Daoy (cell line): Measurements from ENCODE around the gene EEF2K. TPM values are rescaled to one million over a fixed set of nuclear protein-coding genes. Genes with fewer than 3 reads are reported as not detected.
"Not testable (repeated sequence)": the region's sequence is repeated elsewhere in the genome, so short reads cannot be mapped to it uniquely, and the experiment has no call there.

ENCODE experiments used
- DNase-seq: peaks from one replicate; pipeline ENCODE4 v3.0.0-alpha.2; 2015; ENCODE audit warnings: low read depth
- total RNA-seq: library from RNA; depleted of rRNA; stranded (reverse); fragments of >200 nt; shearing (Covaris generic); gene quantifications from 2 replicates; pipeline ENCODE4 v1.2.3, GENCODE V29; 2014

Gene EEF2K
- total RNA-seq, 1 experiment from 2014 or later, result 7.3 TPM

- DNase-seq, result no peak
Observed at GRCh38 chr16:22293137-22294106, 87.3 kb downstream of the EEF2K start.

- no peak for DNase-seq
Observed at GRCh38 chr16:22296225-22297113, 90.4 kb downstream of the EEF2K start.

- DNase-seq, result peak; percentile 98
Observed at GRCh38 chr16:22297114-22297870, 91.2 kb downstream of the EEF2K start, which contains the start of gene POLR3E. TSS of gene POLR3E (plus strand) at chr16:22297409. CDS start at chr16:22302969, 5,560 bp downstream.

GRCh38 chr16:22297871-22298733 is 92.0 kb downstream of the EEF2K start:
- DNase-seq, result peak; percentile 87

GRCh38 chr16:22299036-22299435 is 93.0 kb downstream of the EEF2K start:
- DNase-seq, result no peak

- peak; percentile 38 for DNase-seq
Observed at GRCh38 chr16:22300427-22301071, 94.5 kb downstream of the EEF2K start.

DNA sequence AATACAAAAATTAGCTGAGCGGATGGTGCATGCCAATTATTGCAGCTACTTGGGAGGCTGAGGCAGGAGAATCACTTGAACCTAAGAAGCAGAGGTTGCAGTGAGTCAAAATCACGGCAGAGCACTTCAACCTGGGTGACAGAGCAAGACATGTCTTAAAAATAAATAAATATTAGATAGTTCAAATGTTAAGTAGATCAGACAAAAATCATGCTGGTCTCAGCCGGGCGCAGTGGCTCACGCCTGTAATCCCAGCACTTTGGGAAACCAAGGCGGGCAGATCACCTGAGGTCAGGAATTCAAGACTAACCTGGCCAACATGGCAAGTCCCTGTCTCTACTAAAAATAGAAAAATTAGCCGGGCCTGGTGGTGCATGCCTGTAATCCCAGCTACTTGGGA is 95.3 kb downstream of the EEF2K start:
- not testable (repeated sequence) for DNase-seq

DNA sequence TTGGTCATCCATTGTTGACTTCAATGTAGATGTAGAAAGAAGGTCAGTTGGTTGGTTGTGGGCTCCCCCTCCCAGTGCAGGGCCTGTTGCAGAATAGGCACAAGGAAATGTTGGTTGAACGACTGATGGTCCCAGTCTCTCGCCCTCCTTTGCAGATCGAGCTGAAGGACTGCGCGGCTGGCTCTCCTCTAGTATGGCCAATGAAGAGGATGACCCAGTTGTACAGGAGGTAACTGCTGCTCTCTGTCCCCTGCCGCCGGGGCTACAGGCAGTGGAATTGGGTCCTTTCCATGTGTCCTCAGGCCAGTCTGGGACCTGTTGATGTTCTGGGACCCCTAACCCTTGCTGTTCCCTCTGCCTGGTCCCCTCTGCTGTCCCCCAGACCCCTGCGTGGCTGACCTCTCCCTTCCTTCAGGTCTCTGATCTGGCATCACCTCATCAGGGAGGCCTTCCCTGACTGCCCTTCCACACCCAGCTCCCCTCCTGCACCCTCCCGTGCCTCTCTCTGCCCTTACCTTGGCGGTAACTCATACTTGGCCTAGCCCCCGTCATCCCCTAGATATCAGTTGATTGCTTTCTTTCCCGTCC is 96.8 kb downstream of the EEF2K start:
- DNase-seq, result no peak

DNA sequence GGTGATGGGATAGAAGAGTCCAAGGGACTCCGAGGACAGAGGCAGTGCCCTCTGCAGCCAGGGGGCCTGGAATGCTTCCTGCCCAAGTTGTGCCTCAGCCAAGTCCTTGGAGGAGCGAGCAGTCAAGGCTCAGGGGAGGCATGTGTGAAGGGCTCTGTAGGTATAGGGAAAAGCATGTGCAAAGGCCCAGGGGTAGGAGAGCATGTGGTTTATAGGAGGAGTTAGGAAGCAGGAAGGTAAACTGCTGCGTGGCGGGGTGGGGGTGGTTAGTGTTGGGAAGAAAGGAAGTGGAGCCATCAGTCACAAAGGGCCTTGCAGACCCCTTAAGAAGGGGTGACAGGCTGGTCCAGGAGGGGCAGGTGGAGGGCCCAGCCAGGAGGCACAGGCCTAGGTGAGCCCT is 98.3 kb downstream of the EEF2K start:
- DNase-seq, result no peak

- DNase-seq, result no peak
Observed at GRCh38 chr16:22306788-22307187, 100.7 kb downstream of the EEF2K start.

DNA sequence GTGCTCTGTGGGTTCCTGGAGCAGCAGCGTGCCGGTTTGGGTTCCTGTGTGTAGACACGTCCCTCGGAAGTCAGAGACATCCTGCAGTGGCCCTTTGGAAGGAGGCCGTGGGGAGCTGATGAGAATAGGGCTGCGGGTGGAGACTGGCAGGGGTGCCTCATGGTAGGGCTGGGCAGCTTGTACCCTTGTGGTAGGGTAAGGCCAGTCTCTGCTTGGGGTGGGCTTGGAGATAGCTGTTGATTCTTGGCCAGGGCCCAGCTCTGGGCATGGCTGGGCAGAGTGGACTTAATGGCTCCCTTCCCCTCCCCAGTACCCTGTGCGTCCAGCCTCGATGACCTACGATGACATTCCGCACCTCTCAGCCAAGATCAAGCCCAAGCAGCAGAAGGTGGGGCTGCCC is 101.8 kb downstream of the EEF2K start:
- no peak for DNase-seq

- DNase-seq, result no peak
Observed at GRCh38 chr16:22308824-22309520, 102.9 kb downstream of the EEF2K start.

- no peak for DNase-seq
Observed at GRCh38 chr16:22311520-22311919, 105.4 kb downstream of the EEF2K start.

- no peak for DNase-seq
Observed at GRCh38 chr16:22312897-22313781, 107.1 kb downstream of the EEF2K start.

- DNase-seq, result no peak
Observed at GRCh38 chr16:22313876-22314470, 107.9 kb downstream of the EEF2K start.

- DNase-seq, result no peak
Observed at GRCh38 chr16:22314661-22315626, 108.9 kb downstream of the EEF2K start.
